HG03108 (cell line): ENCODE results near the gene PTH2R.
"Not testable (repeated sequence)": the region's sequence is repeated elsewhere in the genome, so short reads cannot be mapped to it uniquely, and the experiment has no call there.

Experiments used
- ATAC-seq: cut with Tn5 transposase; IDR thresholded peaks from one replicate; pipeline ENCODE4 v1.9.1; 2021; ENCODE audit warnings: moderate library complexity; ENCODE audit not compliant: unreplicated experiment

PTH2R gene, protein sequence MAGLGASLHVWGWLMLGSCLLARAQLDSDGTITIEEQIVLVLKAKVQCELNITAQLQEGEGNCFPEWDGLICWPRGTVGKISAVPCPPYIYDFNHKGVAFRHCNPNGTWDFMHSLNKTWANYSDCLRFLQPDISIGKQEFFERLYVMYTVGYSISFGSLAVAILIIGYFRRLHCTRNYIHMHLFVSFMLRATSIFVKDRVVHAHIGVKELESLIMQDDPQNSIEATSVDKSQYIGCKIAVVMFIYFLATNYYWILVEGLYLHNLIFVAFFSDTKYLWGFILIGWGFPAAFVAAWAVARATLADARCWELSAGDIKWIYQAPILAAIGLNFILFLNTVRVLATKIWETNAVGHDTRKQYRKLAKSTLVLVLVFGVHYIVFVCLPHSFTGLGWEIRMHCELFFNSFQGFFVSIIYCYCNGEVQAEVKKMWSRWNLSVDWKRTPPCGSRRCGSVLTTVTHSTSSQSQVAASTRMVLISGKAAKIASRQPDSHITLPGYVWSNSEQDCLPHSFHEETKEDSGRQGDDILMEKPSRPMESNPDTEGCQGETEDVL

DNA sequence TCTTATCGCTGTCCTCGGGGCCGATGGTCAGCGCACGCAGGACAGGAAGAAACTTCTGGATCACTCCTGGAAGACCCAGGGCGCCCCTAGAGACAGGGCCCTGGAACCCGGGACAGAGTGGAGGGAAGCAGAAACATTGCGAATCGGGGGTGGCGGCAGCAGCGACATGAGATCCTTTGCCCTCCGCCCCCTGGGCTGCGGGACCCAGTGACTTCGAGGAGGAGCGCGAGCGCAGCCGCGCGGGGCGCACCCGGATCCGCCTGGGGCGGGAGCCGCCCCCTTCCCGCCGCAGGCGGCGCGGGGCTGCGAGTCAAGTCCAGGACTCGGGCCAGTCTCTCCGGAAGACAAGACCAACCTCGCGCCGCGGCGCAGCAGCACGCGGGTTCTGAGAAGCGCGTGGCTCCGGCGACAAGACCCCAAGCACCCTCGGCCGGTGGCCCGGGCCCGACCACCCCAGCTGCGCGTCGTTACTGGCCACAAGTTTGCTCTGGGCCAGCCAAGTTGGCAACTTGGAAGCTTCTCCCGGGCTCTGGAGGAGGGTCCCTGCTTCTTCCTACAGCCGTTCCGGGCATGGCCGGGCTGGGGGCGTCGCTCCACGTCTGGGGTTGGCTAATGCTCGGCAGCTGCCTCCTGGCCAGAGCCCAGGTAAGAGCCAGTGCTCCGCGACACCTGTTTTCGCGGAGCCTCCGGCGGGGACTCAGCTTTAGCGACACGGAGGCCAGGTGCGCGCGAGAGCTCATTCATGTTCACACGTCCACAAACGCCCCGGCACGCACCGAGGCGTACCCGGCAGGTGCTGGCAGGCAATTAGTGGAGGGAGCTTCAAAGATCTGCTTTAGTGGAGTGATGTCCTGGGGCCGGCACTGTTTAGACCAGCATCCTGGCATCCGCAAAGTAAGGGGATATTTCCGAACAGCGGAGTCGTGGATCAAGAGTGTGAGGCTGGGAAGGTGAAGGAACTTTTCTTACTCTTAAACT, at the start of gene PTH2R:
Gene PTH2R (plus strand): TSS at position 319 of the 978 bp plus-strand sequence. CDS start 252 bp downstream, at position 571.
- no peak for ATAC-seq

DNA sequence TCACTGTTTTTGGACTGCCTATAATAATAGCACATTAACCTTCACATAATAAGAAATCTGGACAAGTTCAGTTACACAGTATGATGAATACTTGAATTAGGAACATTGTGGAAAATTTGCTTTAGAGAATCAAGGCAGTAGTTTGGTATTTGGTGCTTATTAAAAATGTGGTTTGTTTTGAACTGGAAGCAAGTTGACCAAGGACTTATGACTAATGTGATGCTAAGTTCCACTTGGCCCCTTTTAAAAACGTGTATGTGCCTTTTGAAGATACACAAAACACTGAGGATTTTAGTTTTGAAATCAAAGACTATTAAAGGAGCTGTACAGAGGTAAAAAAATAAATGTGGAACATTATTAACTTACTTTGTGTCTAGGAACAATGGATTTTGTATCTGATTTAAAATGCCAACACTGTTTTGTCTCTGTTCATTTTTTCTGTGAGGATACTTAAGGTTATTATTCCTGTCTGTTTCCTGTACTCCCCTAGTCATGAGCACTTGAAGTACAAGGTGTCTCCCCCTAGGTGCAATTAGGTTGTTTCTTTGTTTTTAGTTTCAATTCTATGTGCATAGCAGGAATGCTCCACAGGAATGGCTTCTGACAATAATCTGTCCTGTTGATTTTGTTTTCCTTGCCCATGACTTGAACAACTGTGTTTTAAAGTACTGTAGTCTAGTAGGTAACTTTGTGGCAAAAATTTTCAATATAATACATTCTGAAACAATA, 49.6 kb upstream of the PTH2R start:
- ATAC-seq = no peak

DNA sequence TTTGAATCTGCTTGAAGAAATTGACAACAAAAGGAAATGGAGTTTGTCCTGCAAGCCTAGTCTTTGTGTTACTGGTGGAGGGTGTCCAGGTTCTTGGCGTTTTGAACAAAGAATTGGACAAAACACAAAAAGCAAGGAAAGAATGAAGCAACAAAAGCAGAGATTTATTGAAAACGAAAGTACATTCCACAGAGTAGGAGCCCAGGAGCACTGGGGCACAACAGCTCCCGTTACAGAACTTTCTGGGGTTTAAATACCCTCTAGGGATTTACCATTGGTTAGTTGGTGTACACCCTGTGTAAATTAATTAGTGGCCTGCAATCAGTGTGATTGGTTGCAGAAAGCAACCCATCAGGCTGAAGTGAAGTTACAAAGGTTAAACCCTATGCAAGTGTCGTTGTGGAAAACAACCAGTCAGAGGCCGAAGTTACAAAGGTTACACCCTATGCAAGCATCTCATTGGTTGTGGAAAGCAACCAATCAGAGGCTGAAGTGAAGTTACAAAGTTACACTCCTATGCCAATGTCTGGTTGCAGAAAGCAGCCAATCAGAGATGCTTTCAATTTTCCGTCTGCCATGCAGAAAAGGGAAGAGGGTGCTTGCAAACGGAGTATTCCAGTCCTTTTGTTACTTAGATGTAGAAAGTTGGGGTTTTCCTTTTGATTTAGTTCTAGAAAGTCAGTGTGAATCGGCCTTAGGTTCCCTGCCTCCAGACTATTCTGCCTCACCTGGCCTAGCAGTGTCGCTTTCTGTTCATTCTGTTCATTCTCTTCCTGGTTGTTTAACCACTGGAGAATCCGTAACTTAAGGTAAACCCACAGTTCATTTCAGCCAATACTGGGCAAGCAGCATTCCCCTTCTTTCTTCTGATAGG, 47.6 kb upstream of the PTH2R start:
- ATAC-seq = no peak

DNA sequence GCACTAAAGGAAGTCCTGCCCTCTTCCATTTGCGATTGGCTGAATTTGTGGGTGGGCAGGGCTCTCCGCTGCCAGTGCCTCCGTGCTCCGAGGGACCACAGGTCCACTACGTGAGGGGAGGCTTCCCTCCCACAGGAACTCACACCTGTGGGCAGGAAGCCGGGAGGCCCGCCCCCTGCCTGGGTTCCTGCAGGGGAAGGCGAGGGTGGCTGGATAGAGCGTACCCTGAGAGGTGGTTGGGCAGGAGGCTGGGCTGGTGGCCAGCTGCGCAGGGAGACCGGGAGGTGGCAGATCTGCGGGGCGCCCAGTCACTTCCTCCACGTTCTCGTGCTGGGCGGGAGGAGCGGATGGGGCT, 47.0 kb upstream of the PTH2R start:
- no peak for ATAC-seq

DNA sequence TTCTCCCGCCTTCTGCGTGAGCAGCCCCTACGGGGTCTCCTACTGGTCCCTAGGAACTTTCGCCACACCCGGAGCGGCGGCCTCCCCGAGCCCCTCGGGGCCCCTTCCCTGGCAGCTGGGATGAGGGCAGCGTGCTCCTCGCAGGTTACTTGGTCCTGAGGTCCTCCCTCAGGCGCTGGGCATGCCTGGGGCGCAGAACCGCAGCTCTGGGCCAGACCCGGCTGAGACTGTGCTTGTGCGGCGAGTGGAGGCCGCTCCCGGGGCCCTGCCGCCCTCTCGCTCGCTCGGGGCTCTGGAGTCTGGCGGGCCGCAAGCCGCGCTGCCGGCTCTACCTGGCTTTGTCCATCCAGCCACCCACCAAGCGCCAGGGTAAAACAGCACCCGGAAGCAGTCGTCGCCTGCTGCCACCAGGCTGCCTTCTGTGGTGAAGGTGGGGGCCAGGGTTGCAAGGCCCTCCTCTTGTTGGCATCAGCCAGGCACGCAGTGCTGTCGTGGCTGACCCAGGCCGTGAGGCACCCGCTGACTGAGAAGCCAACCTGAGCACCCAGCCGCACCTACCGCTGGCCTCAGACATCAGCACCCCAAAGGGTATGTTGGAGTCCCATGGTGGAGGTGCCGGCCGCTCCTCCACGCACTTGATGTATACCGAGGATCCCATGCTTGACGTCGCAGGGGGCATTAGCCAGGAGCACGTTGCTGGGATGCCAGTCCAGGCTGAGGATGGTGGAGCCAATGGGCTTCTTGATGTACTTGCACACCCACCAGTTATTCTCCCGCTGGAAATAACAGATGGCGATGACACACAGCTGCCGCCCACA, 46.1 kb upstream of the PTH2R start:
- ATAC-seq = no peak

DNA sequence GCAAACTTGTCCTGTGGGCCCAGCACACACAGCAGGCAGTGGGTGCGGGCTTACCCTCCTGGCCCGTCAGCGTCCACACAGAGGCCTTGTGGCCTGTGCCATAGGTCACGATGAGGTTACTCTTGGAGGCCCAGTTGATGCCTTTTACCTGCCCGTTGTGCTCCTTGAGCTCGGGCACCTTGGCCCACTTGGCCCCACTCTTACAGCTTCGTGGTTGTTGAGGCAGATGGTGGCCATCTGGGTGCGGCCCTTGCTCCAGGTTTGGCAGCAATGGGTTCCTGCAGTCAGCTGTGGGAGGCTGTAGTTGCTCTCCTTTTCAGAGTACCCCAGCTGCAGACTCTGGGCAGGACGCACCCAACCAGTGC, 45.5 kb upstream of the PTH2R start:
- ATAC-seq = no peak

DNA sequence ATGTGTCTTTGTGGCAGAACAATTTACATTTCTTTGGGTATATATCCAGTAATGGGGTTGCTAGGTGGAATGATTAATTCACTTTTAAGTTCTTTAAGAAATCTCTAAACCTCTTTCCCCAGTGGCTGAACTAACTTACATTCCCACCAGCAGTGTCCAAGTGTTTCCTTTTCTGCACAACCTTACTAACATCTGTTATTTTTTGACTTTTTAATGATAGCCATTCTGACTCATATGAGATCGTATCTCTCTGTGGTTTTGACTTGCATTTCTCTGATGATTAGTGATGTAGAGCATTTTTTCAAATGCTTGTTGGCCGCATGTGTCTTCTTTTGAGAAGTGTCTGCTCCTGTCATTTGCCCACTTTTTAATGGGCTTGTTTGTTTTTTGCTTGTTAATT, 43.1 kb upstream of the PTH2R start:
- ATAC-seq = peak; percentile 70

DNA sequence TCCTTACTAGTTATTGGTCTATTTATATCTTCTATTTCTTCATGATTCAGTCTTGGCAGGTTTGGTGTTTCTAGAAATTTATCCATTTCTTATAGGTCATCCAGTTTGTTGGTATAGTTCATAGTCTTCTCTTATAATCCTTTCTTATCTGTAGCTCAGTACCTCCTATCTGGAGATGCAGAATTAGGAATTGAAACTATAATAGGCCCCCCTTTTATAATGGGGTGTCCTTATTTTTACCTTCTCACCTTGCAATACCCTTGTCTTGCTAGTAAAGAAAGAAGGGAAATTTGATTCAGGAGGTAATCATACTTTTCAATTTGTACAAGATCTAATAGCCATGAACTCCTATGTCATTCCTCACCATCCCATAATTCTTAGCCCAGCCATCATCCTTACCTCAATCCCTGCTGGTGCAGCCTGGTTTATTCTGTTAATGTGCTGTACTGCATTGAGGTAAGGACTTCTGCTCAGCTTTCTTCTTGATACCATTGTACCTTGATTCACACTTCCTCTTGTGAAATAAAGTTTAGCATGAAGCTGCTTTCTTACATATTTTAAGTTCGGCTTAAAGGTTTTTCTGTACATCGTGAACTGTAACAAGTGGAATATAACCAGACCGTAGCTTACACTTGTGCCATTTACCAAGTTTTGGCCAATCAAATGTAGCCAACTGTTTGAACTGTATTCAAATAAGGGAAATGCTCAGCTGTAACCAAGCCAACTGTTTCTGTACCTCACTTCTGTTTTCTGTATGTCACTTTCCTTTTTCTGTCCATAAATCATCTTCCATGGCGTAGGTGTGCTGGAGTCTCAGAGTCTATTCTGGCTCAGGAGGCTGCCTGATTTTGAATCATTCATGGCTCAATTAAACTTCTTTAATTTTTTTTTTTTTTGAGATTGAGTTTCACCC, 40.1 kb upstream of the PTH2R start:
- peak; percentile 46 for ATAC-seq

DNA sequence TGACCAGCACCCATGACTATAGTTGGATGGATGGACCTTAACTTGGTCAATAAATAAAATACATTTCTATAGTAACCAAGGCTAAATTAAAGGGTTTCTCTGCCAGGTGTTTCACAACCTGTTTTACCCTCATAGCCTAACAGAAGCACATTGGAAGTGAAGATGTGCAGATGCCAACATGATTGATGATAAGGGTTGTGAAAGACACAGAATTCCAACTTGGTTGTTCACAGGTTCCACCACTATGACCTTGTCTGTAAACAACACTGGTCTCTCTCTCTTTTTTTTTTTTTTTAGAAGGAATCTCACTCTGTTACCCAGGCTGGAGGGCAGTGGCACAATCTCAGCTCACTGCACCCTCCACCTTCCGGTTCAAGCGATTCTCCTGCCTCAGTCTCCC, 37.5 kb upstream of the PTH2R start:
- no peak for ATAC-seq

DNA sequence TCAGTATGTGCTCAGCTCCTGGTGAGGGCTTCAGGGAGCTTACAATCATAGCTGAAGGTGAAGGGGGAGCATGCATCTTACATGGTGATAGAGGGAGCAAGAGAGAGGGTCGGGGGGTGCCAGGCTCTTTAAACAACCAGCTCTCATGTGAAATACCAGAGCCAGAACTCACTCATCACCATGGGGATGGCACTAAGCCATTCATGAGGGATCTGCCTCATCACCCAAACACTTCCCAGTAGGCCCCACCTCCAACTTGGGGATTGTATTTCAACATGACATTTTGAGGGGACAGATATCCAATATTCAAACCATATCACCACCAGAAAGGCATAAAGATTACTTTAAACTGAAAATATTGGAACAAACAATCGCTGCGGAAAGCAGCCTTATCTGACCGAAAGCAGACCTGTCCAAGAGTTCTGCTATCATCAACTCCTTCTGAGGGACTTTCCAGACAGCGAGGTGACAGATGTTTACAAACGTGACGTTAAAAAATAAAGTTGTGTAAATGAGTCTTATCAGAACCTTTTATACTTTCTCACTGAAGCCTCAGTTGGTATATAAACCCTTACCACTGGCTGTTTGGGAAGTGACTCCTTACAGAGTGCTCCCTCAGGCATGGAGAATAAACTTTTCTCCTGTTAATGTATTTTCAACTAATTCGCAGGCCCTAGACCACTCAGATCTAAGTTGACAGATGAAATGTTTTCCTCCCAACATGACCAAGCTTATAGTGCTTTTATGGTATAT, 35.5 kb upstream of the PTH2R start:
- no peak for ATAC-seq

DNA sequence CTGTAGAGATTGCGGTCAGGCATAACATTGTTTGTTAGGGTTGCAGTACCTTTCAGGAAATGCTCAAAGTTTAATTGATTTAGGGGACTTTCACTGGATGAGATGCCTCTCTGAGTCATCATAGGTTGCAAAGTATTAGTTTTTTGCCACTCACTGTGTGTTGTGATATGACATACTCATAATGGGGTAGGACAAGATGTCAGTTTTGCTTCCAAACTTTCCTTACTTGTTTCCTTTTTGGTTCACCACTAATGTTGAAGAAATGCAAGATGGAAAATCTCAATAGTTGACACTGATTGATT, 35.0 kb upstream of the PTH2R start:
- ATAC-seq = no peak

DNA sequence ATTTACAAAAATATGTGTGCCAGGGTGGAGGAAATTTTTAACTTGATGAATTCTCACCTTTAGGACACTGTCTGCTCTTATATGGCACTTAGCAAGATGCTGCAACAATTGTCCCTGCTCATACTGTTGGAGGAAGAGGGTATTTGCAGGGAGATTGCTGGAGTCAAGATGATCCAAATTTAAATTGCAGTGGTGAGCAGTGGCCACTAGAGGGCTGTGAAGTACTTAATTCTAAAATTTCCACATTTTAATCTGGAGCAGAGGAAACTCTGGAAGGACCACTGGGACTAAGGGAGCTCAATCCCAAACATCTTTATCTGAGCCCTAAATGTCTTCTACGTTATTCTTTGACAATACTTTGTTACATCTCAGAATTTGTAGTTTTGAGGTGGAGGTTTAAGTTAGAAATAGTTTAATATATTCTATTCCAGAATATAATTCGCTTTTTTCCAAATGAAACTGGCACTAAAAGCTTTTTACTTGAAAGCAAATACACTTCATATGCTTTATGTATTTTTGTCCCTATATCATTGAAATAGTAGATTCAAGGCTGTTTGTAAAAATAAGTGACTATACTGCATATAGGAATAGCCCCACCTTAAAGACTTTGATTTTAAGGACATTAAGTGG, 33.0 kb upstream of the PTH2R start:
- ATAC-seq = no peak

DNA sequence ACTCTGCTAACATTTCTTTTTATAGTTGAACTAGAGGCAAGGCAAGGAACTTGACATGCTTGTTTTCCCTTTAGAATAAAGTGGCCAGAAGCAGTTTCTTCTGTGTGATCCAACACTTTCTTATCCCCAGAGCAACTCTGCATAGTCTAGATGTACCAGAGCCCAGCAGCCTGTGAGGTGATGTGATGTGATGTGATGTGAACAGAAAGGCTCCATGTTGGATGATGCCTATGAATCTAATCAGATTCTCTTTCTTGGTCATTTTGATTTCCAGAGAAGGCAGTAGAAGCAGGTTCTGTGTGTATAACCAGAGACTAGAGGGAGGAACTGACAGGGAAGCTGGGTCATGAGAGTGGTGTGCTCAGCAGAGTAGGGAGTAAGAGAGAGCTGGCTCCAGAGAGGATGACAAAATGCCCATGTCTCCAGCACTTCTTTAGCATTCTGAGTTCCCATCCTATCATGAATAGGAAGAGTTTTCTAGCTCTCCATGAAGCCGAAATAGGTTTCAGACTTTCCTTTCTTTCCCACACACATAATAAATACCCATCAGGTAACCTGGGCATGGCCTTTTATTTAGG, 31.0 kb upstream of the PTH2R start:
- ATAC-seq = no peak

DNA sequence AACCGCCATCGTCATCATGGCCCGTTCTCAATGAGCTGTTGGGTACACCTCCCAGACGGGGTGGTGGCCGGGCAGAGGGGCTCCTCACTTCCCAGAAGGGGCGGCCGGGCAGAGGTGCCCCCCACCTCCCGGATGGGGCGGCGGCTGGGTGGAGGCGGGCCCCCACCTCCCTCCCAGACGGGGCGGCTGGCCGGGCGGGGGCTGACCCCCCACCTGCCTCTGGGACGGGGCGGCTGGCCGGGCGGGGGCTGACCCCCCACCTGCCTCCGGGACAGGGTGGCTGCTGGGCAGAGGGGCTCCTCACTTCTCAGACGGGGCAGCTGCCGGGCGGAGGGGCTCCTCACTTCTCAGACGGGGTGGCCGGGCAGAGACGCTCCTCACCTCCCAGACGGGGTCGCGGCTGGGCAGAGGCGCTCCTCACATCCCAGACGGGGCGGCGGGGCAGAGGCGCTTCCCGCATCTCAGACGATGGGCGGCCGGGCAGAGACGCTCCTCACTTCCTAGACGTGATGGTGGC, 29.2 kb upstream of the PTH2R start:
- not testable (repeated sequence) for ATAC-seq

DNA sequence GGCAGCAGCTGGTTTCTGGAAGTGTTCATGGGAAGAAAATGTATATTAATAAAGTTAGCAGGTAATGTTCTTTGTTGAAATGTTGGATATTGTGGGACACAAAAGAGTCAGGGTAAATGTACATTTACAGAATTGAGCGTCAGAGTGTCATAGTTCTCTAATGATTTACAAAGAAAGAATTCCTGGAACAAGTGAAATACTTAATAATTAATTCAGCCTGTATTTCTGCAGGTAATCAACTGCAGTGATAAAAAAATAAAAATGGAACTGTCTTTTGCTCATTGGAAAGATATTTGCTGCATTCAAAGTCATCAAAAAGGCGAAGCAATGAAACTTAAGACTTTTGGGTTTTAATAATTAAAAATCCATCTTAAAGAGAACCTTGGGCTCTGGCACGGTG, 27.4 kb upstream of the PTH2R start:
- ATAC-seq = no peak

DNA sequence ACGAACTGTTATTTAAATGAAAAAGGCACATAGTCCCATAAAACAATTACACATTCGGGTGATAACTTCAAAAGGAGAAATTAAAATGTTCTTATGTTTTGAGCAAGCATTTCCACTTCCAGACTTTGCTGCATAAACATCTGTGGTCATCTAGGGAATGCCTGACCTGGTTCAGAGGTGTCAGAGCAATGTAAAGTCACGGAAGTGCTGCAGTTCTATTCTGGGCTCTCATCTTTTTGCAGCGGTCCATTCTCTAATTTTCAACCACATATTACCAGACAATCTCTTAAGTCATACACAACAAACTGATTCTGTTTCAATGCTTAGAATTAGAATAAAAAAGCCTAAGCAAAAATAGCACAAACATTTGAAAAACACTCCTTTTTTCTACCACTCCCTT, 22.0 kb upstream of the PTH2R start:
- ATAC-seq = no peak

DNA sequence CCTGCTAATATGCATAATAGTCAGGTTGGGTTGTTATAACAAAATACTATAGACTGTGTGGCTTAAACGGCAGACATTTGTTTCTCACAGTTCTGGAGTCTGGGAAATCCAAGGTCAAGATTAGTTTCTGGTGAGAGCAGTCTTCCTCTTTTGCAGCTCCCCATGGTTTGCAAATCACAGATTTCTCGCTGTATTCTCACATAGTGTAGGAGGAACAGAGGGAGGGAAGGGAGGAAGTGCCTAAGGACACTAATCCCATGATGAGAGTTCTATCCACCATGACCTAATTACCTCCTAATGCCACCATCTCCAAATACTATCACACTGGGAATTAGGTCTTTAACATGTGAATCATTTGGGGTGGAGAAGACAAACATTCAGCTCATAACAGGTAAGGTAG, 20.1 kb upstream of the PTH2R start:
- ATAC-seq = no peak
